GM12875 (cell line): ENCODE measurements around the gene FERMT1.
"Not testable (repeated sequence)": the region's sequence is repeated elsewhere in the genome, so short reads cannot be mapped to it uniquely, and the experiment has no call there.

Source experiments
- H3K4me3 ChIP-seq: one replicate; pipeline ENCODE4 v1.5.1; 2011; ENCODE audit warnings: low read depth, low read length, control low read depth
- TF ChIP-seq, protein P1 (sequence below): IDR thresholded peaks from 2 replicates; pipeline ENCODE4 v1.5.1; 2011; ENCODE audit warnings: low read depth, mild to moderate bottlenecking, control low read depth, inconsistent platforms, low read length, moderate library complexity, borderline replicate concordance; ENCODE audit not compliant: insufficient read depth

The FERMT1 gene

DNA sequence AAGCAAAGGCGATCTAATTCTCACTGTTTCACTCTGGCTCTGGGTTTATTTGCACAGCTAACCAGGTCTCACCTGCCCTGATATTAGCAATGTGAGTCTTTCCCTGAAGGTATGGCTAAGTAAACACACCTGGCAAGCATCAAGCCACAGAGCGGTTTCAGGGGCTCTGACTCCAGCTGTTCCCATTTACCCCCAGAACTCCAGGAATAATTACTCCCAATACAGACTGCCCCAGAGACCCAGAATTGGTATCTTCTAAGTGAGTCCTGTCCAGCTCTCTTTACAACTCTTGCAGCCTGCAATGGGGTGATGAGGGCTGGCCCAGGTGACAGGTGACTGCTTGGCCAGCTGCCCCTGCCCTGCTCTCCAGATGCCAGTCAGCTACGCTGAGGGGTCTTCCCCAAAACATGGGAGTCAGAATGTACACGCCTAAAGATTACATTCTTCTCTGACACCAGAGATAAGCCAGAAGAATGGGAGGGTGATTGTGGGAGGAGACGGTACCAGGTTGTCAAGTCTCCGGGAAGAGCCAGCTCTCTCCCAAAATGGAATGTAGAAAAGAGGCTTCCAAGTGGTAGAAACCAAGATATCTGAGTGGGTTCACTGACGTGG is 64.0 kb downstream of the FERMT1 start:
- TF ChIP-seq, protein P1, sequence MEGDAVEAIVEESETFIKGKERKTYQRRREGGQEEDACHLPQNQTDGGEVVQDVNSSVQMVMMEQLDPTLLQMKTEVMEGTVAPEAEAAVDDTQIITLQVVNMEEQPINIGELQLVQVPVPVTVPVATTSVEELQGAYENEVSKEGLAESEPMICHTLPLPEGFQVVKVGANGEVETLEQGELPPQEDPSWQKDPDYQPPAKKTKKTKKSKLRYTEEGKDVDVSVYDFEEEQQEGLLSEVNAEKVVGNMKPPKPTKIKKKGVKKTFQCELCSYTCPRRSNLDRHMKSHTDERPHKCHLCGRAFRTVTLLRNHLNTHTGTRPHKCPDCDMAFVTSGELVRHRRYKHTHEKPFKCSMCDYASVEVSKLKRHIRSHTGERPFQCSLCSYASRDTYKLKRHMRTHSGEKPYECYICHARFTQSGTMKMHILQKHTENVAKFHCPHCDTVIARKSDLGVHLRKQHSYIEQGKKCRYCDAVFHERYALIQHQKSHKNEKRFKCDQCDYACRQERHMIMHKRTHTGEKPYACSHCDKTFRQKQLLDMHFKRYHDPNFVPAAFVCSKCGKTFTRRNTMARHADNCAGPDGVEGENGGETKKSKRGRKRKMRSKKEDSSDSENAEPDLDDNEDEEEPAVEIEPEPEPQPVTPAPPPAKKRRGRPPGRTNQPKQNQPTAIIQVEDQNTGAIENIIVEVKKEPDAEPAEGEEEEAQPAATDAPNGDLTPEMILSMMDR: no peak

DNA sequence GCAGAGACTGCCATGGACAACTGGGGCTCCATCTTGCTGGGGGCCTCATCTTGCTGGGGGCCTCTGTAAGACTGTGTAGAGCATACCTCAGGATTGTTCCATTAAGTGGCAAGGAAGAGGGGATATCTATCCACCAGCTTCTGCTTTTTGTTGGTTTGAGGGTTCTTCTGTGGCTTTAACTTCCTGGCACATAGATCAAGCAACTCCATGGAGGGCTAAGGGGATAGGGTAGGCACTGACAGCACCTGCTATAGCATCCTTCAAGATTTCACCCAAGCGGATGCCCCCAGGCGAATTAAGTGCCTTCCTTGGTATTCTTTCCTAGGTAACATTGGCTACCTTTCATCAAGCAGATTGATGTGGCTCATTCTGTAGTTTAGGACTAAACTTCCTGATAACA is 65.1 kb downstream of the FERMT1 start:
- TF ChIP-seq, protein P1: no peak
- H3K4me3 ChIP-seq: no peak overlapping the region

More for the DNA sequence above, 64.0 kb downstream of the FERMT1 start:
- no peak overlapping the region for H3K4me3 ChIP-seq

DNA sequence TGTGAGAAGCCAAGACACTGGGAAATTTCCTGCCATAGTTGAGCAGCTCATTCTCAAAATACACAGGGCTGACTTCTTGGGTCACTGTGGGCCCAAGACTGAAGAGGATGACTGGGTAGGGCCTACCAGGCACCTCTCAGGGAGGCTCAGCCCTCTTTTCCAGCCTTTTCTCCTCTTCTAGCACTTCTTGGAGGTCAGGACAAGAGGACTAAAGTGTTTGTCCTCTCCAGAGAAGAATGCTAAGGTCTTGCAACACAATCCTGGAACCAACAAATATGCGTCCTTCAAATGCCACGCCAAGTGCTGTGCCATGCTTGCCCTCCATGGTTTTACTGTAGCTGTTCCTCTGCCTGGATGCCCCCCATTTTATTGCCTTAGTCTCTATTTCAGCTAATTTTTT is 65.7 kb downstream of the FERMT1 start:
- TF ChIP-seq, protein P1: no peak
- no peak overlapping the region for H3K4me3 ChIP-seq

DNA sequence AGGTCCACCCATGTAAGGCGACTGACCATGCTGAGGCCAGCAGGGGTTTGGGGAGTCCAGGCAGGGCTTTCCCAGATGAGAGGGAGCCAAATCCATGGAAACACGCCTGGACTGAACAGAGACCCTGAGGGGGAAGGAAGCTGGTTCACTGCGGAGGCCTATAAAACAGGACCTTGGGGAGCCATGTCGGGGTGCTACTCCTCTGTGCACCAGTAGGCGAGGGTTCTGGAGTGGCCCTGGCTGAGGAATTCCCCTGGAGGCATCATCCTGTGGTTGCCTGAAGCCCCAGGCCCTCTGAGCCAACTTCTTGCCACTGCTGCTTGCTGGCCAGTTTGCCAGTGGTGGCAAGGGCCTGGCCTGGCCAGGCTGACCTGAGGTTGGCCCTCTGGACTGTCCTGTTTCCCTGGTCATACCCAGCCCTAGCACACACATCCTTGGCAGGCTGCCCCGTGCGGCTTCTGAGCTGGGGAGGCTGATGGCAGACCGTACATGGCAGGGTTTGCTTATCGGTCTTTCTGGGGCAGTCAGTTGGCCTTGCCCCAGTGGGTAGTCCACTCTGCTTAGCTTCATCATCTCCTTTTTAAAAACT is 66.8 kb downstream of the FERMT1 start:
- H3K4me3 ChIP-seq: no peak overlapping the region
- TF ChIP-seq, protein P1: 0 out of 2 replicates have a peak, but pooled peaks have one; percentile 0

DNA sequence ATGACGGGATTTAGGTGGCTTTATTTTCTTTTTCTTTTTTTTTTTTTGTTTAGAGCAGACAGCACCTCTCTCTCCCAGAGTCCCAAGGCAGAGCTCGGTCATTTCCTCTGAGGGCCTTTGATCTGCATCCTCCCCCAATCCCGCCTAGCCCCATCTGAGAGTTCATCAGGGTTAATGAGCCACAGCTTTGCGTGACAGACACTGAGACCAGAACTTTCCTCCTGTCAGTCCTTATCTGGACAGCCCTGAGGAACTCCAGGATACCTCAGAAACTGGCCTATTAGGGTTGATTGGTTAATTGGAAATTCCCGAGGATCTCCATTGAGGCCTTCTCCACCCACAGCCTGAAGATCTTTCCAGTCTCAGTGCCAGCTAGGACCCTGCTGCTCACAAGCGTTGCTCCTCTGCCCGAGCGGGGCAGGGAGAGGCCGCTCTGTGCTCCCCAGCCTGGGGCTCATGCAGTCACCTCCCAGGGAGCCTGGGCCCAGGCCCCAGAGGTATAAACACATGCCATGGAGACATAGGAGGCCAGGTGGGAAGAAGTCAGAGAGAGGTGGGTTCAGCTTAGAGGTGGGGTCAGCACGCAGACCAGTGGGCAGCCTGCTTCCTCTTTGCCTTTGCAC is 67.6 kb downstream of the FERMT1 start:
- H3K4me3 ChIP-seq: no peak overlapping the region
- TF ChIP-seq, protein P1: no peak

DNA sequence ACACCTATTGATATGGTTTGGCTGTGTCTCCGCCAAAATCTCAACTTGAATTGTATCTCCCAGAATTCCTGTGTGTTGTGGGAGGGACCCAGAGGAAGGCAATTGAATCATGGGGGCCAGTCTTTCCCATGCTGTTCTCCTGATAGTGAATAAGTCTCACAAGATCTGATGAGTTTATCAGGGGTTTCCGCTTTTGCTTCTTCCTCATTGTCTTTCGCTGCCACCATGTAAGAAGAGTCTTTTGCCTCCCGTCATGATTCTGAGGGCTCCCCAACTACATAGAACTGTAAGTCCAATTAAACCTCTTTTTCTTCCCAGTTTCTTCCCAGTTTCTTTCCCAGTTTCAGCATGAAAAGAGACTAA is 68.2 kb downstream of the FERMT1 start:
- not testable (repeated sequence) for H3K4me3 ChIP-seq

DNA sequence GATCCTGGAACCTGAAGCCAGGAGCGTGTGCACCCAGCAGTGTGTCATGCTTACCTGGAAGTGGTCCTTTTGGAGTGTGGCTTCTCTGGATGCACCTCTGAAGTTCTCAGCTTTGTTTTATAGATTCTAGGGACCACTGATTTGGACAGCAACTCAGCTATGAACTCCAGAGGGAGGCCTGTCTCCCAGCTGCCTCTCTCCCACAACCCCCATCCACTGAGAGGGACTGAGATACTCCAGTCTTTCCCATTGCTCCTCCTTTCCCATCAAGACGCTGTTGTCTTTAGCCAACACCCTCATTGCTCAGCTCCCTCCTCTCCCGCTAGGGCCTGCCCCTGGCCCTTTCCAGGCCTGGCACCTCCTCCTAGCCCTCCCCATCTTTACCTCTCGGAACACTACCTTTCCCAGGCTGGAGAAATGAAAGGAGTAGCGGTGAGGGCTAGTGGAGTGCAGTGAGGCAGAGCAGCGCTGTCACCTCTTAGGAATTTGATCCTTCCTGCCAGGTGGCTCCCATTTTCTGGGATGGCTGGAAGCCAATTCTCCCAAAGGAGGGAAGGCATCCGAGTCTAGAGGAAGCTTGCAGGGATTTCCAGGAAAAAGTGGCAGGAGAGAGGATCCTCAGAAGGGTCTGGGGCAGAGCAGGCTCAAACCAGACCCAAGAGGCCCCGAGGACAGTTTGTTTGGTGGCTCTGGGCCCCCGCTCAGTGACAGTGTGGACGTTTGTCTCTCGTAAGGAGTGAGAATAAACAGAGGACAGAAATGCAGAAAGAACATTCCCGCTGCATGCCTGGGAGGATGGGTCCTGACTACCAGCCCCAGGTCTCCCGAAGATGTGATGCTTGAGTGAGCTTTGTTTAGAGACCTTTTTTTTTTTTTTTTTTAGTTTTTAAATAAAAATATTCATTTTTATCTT is 68.8 kb downstream of the FERMT1 start, which contains the start of gene LRRN4:
LRRN4 (minus strand) TSS at position 285 of the 913 bp plus-strand sequence. CDS start 1,261 bp downstream, outside the sequence.
- no peak within 1 kb of the TSS for H3K4me3 ChIP-seq
- TF ChIP-seq, protein P1: no peak
